ENCODE results near the gene BOLA2B. TPM values are rescaled to one million over a fixed set of nuclear protein-coding genes. Genes with fewer than 3 reads are reported as not detected.
A peak's percentile ranks its signal among the peaks of the same experiment; 100 is the strongest.

The BOLA2B gene
- total RNA-seq, 2 experiments from 2014 or later, result 252 to 257 TPM

- no peaks in the 10 kb centered on the region for H3K36me3 Mint-ChIP-seq
- H3K9me3 Mint-ChIP-seq, result peaks cover 4% of the 10 kb centered on the region
- H3K27me3 Mint-ChIP-seq, result no peaks in the 10 kb centered on the region
- DNase-seq, result no peak
- H3K4me1 Mint-ChIP-seq, result peaks cover 23% of the 10 kb centered on the region
- H3K27ac Mint-ChIP-seq, result peak overlapping the region; percentile 16
- no peak overlapping the region for H3K4me3 Mint-ChIP-seq
Measured at GRCh38 chr16:30166202-30166902, 27.1 kb downstream of the BOLA2B start.

- Mint-ChIP-seq H3K27ac (no peak overlapping the region), H3K4me3 (no peak overlapping the region)
- no peak for DNase-seq
Measured at GRCh38 chr16:30163538-30163937, 29.9 kb downstream of the BOLA2B start.

GRCh38 chr16:30157214-30157613, 36.3 kb downstream of the BOLA2B start:
- Mint-ChIP-seq H3K9me3 (no peaks in the 10 kb centered on the region), H3K4me3 (no peak overlapping the region), H3K27ac (no peak overlapping the region), H3K36me3 (no peaks in the 10 kb centered on the region), H3K27me3 (no peaks in the 10 kb centered on the region), H3K4me1 (no peaks in the 10 kb centered on the region)
- DNase-seq, result no peak

More at GRCh38 chr16:30163538-30163937, 29.9 kb downstream of the BOLA2B start:
- Mint-ChIP-seq H3K27me3 (no peaks in the 10 kb centered on the region), H3K9me3 (peaks cover 4% of the 10 kb centered on the region), H3K36me3 (no peaks in the 10 kb centered on the region), H3K4me1 (peaks cover 23% of the 10 kb centered on the region)

GRCh38 chr16:30155188-30155587, 38.3 kb downstream of the BOLA2B start:
- H3K4me3 Mint-ChIP-seq, result no peak overlapping the region
- no peaks in the 10 kb centered on the region for H3K27me3 Mint-ChIP-seq
- no peak for DNase-seq
- no peak overlapping the region for H3K27ac Mint-ChIP-seq
- peaks cover 1% of the 10 kb centered on the region for H3K4me1 Mint-ChIP-seq
- no peaks in the 10 kb centered on the region for H3K36me3 Mint-ChIP-seq
- peaks cover 2% of the 10 kb centered on the region for H3K9me3 Mint-ChIP-seq

GRCh38 chr16:30152517-30152916, 40.9 kb downstream of the BOLA2B start:
- no peaks in the 10 kb centered on the region for H3K27me3 Mint-ChIP-seq

GRCh38 chr16:30151091-30151490, 42.4 kb downstream of the BOLA2B start:
- no peak overlapping the region for H3K4me3 Mint-ChIP-seq
- H3K9me3 Mint-ChIP-seq, result peaks cover 14% of the 10 kb centered on the region
- no peak for DNase-seq
- H3K36me3 Mint-ChIP-seq, result peaks cover 6% of the 10 kb centered on the region
- peaks cover 1% of the 10 kb centered on the region for H3K4me1 Mint-ChIP-seq
- H3K27me3 Mint-ChIP-seq, result no peaks in the 10 kb centered on the region
- no peak overlapping the region for H3K27ac Mint-ChIP-seq

More at GRCh38 chr16:30152517-30152916, 40.9 kb downstream of the BOLA2B start:
- H3K4me1 Mint-ChIP-seq, result peaks cover 1% of the 10 kb centered on the region
- peaks cover 6% of the 10 kb centered on the region for H3K36me3 Mint-ChIP-seq
- H3K27ac Mint-ChIP-seq, result no peak overlapping the region
- no peak overlapping the region for H3K4me3 Mint-ChIP-seq
- H3K9me3 Mint-ChIP-seq, result peaks cover 14% of the 10 kb centered on the region
- no peak for DNase-seq

GRCh38 chr16:30149250-30149930, 44.1 kb downstream of the BOLA2B start:
- H3K27me3 Mint-ChIP-seq, result no peaks in the 10 kb centered on the region
- peaks cover 4% of the 10 kb centered on the region for H3K4me1 Mint-ChIP-seq
- no peak for DNase-seq
- H3K27ac Mint-ChIP-seq, result no peak overlapping the region
- no peak overlapping the region for H3K4me3 Mint-ChIP-seq
- peaks cover 6% of the 10 kb centered on the region for H3K36me3 Mint-ChIP-seq
- peaks cover 14% of the 10 kb centered on the region for H3K9me3 Mint-ChIP-seq

- peaks cover 6% of the 10 kb centered on the region for H3K36me3 Mint-ChIP-seq
- no peak for DNase-seq
- no peaks in the 10 kb centered on the region for H3K27me3 Mint-ChIP-seq
- no peak overlapping the region for H3K27ac Mint-ChIP-seq
- H3K4me3 Mint-ChIP-seq, result no peak overlapping the region
- H3K4me1 Mint-ChIP-seq, result peaks cover 10% of the 10 kb centered on the region
- peaks cover 14% of the 10 kb centered on the region for H3K9me3 Mint-ChIP-seq
Measured at GRCh38 chr16:30147843-30148510, 45.5 kb downstream of the BOLA2B start.

GRCh38 chr16:30145657-30146056, 47.8 kb downstream of the BOLA2B start:
- peaks cover 17% of the 10 kb centered on the region for H3K4me1 Mint-ChIP-seq
- no peak for DNase-seq
- H3K27ac Mint-ChIP-seq, result no peak overlapping the region
- peaks cover 12% of the 10 kb centered on the region for H3K9me3 Mint-ChIP-seq
- H3K4me3 Mint-ChIP-seq, result no peak overlapping the region
- peaks cover 6% of the 10 kb centered on the region for H3K36me3 Mint-ChIP-seq
- H3K27me3 Mint-ChIP-seq, result no peaks in the 10 kb centered on the region

GRCh38 chr16:30144917-30145316, 48.5 kb downstream of the BOLA2B start:
- H3K4me3 Mint-ChIP-seq, result no peak overlapping the region
- H3K27me3 Mint-ChIP-seq, result no peaks in the 10 kb centered on the region
- no peak for DNase-seq
- no peak overlapping the region for H3K27ac Mint-ChIP-seq
- H3K36me3 Mint-ChIP-seq, result peaks cover 6% of the 10 kb centered on the region
- H3K9me3 Mint-ChIP-seq, result peaks cover 12% of the 10 kb centered on the region
- H3K4me1 Mint-ChIP-seq, result peaks cover 18% of the 10 kb centered on the region

- Mint-ChIP-seq H3K4me1 (peaks cover 25% of the 10 kb centered on the region), H3K36me3 (peaks cover 1% of the 10 kb centered on the region), H3K27me3 (no peaks in the 10 kb centered on the region), H3K27ac (no peak overlapping the region), H3K9me3 (peaks cover 4% of the 10 kb centered on the region), H3K4me3 (no peak overlapping the region)
- no peak for DNase-seq
Measured at GRCh38 chr16:30144017-30144416, 49.4 kb downstream of the BOLA2B start.

GRCh38 chr16:30143347-30143702, 50.1 kb downstream of the BOLA2B start:
- Mint-ChIP-seq H3K4me1 (peaks cover 26% of the 10 kb centered on the region), H3K4me3 (no peak overlapping the region), H3K9me3 (no peaks in the 10 kb centered on the region), H3K27ac (peak overlapping the region; percentile 13), H3K27me3 (no peaks in the 10 kb centered on the region), H3K36me3 (no peaks in the 10 kb centered on the region)
- DNase-seq, result no peak

Other genes with a start within 250 kb of the BOLA2B start
- gene TMEM219, start 231.6 kb downstream of the BOLA2B start, total RNA-seq, result 10 to 100 TPM; 29.3 TPM
- 10 to 100 TPM; 24.9 to 26.4 TPM for gene TAOK2, start 219.8 kb downstream of the BOLA2B start, total RNA-seq
- 10 to 100 TPM; 39.5 to 41.4 TPM for gene HIRIP3, start 198.0 kb downstream of the BOLA2B start, total RNA-seq
- 10 to 100 TPM; 83.8 to 91.1 TPM for gene INO80E, start 197.4 kb downstream of the BOLA2B start, total RNA-seq
- gene DOC2A, start 182.6 kb downstream of the BOLA2B start, total RNA-seq, result 1 to 10 TPM in 1 of 2 experiments, under 1 TPM in 1; 0.89 to 1.4 TPM
- gene C16orf92, start 170.5 kb downstream of the BOLA2B start, total RNA-seq, result not detected
- 1 to 10 TPM; 1.2 to 2.0 TPM for gene TLCD3B, start 162.4 kb downstream of the BOLA2B start, total RNA-seq
- gene ALDOA, start 127.9 kb downstream of the BOLA2B start, total RNA-seq, result 1,000 to 10,000 TPM; 2,800 to 2,893 TPM
- 100 to 1,000 TPM; 125 to 127 TPM for gene PPP4C, start 117.7 kb downstream of the BOLA2B start, total RNA-seq
- gene TBX6, start 101.7 kb downstream of the BOLA2B start, total RNA-seq, result 1 to 10 TPM in 1 of 2 experiments, under 1 TPM in 1; 0.74 to 1.1 TPM
- 10 to 100 TPM; 11.8 to 12.1 TPM for gene YPEL3, start 97.5 kb downstream of the BOLA2B start, total RNA-seq
- 1 to 10 TPM; 1.7 to 4.3 TPM for gene GDPD3, start 80.1 kb downstream of the BOLA2B start, total RNA-seq
- gene MAPK3, start 70.4 kb downstream of the BOLA2B start, total RNA-seq, result 10 to 100 TPM; 38.9 to 41.6 TPM
- gene CORO1A, start 10.1 kb downstream of the BOLA2B start, total RNA-seq, result 100 to 1,000 TPM; 972 to 977 TPM
- 10 to 100 TPM; 64.2 to 65.7 TPM for gene SLX1A, start 209 bp upstream of the BOLA2B start, total RNA-seq
- gene SULT1A3, start 5.6 kb upstream of the BOLA2B start, total RNA-seq, result 10 to 100 TPM in 1 of 2 experiments, 1 to 10 TPM in 1; 9.6 to 12.3 TPM
- 1 to 10 TPM; 6.8 to 8.1 TPM for gene NPIPB13, start 54.8 kb upstream of the BOLA2B start, total RNA-seq
- gene CD2BP2, start 161.6 kb upstream of the BOLA2B start, total RNA-seq, result 10 to 100 TPM; 60.7 to 66.8 TPM
- gene TBC1D10B, start 176.8 kb upstream of the BOLA2B start, total RNA-seq, result 10 to 100 TPM; 43.2 to 45.7 TPM
- 1 to 10 TPM; 1.2 to 1.5 TPM for gene MYL11, start 181.1 kb upstream of the BOLA2B start, total RNA-seq
- gene SEPTIN1, start 188.9 kb upstream of the BOLA2B start, total RNA-seq, result 100 to 1,000 TPM; 162 to 163 TPM
- 10 to 100 TPM in 1 of 2 experiments, 1 to 10 TPM in 1; 9.5 to 10.2 TPM for gene ZNF48, start 201.8 kb upstream of the BOLA2B start, total RNA-seq
- gene ZNF771, start 213.9 kb upstream of the BOLA2B start, total RNA-seq, result 1 to 10 TPM; 4.2 to 5.2 TPM
- 100 to 1,000 TPM; 181 to 183 TPM for gene DCTPP1, start 236.4 kb upstream of the BOLA2B start, total RNA-seq